ENCODE results near the gene DUSP7. TPM values are rescaled to one million over a fixed set of nuclear protein-coding genes. Genes with fewer than 3 reads are reported as not detected.

DUSP7 gene
- total and polyA plus RNA-seq, 9 of the 15 experiments (the other 6 are each of a cell fraction or from before 2014, with no cell fraction given) = 0.45 to 15.8 (median 8.2) TPM

GRCh38 chr3:52065264-52065756 lies 8.9 kb upstream of the DUSP7 start:
- CTCF ChIA-PET (ENCODE audit: low intra/inter-chr PET ratio) = no interaction called here
- no peak for FAIRE-seq

More at GRCh38 chr3:52065264-52065756, 8.9 kb upstream of the DUSP7 start:
- no peak overlapping the region for H3K27ac ChIP-seq (ENCODE audit: extremely low read depth, low read depth, low read length)
- POLR2A ChIA-PET = no interaction called here
- H4K20me1 ChIP-seq (replicated peaks; ENCODE audit: control insufficient read depth, insufficient read depth, low read length) = no peaks in the 10 kb centered on the region
- no peaks in the 10 kb centered on the region for H3K9me3 ChIP-seq (replicated peaks; ENCODE audit: control insufficient read depth, insufficient read depth, low read depth, low read length)
- WGBS (ENCODE audit: insufficient coverage, low coverage, missing lambda C conversion rate) = 45% methylated on average over 9 of the region's 12 CpGs
- DNase-seq (ENCODE audit: extremely low read depth in 1 of 4, low spot score in 3 of 4) = no peak
- in situ Hi-C loops (cut with MboI) = no loop called here
- BruUV-seq (replicated peaks) = no TSS peak
- H3K4me3 ChIP-seq = no peak overlapping the region
- H2AFZ ChIP-seq (ENCODE audit: low read depth, low read length) = no peak overlapping the region
- ATAC-seq = no peak; the same call in 2 of the 3 replicates
- TF ChIP-seq PATZ1 (CRISPR knock-in tag; IDR thresholded peaks at IDR 0.05; ENCODE audit: borderline replicate concordance) (no peak), MAX (CRISPR knock-in tag; IDR thresholded peaks at IDR 0.05) (0 out of 2 replicates have a peak, but pooled peaks have one; percentile 25)
- intact Hi-C loops (cut with micrococcal nuclease) = no loop called here
- no peaks in the 10 kb centered on the region for H3K27me3 ChIP-seq (ENCODE audit: control insufficient read depth in 2 of 2, insufficient read depth in 2 of 2, low read length in 2 of 2)
- H3K79me2 ChIP-seq (ENCODE audit: control insufficient read depth, insufficient read depth, low read length) = no peaks in the 10 kb centered on the region
- peak overlapping the region in 1 of 2 experiments; percentile 20; a peak in 1 of 4 replicates for H3K9ac ChIP-seq (ENCODE audit: insufficient read depth in 1 of 2, low read depth in 2 of 2, low read length in 2 of 2)
- H3K36me3 ChIP-seq (ENCODE audit: control insufficient read depth, insufficient read depth, low read length) = no peaks in the 10 kb centered on the region
- no peaks in the 10 kb centered on the region for H3K9me1 ChIP-seq (ENCODE audit: control insufficient read depth, insufficient read depth, low read length)
- no peak overlapping the region for H3K4me2 ChIP-seq (ENCODE audit: insufficient read depth, low read length)
- peaks cover 0 to 12% of the 10 kb centered on the region in 2 experiments; a peak in 2 of 5 replicates for H3K4me1 ChIP-seq (replicated peaks in 1 of 2; ENCODE audit: control insufficient read depth in 2 of 2, insufficient read depth in 2 of 2, low read length in 2 of 2)
